ENCODE measurements around the gene EPHB2.
"Not testable (repeated sequence)": the region's sequence is repeated elsewhere in the genome, so short reads cannot be mapped to it uniquely, and the experiment has no call there.

The EPHB2 gene

DNA sequence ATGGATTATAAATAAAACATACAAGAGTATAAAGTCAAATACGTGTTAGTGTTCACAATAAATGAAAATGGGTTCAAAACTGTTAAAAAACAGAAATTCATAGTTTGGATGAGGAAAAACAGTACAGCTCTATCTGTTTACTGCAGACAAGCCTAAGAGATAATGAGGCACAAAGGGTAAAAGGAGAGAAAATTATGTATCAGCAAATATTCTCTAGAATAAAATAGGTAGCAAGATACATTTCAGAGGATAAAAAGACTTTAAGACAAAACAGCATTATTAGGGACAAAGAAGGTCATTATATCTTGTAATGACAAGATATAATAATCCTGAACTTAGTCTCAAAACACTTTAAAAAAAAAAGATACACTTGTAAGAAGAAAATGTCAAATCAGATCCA is 123.1 kb downstream of the EPHB2 start:
- Histone ChIP-seq H3K27me3 (replicated peaks; ENCODE audit: control insufficient read depth, insufficient read depth, low read length) (no peaks in the 10 kb centered on the region), H3K4me3 (replicated peaks; ENCODE audit: low read depth, low read length) (no peak overlapping the region), H3K36me3 (ENCODE audit: control insufficient read depth, insufficient read depth, low read length) (no peaks in the 10 kb centered on the region)
- DNase-seq (ENCODE audit: extremely low read depth, insufficient read length): no peak
- TF ChIP-seq, protein P1, sequence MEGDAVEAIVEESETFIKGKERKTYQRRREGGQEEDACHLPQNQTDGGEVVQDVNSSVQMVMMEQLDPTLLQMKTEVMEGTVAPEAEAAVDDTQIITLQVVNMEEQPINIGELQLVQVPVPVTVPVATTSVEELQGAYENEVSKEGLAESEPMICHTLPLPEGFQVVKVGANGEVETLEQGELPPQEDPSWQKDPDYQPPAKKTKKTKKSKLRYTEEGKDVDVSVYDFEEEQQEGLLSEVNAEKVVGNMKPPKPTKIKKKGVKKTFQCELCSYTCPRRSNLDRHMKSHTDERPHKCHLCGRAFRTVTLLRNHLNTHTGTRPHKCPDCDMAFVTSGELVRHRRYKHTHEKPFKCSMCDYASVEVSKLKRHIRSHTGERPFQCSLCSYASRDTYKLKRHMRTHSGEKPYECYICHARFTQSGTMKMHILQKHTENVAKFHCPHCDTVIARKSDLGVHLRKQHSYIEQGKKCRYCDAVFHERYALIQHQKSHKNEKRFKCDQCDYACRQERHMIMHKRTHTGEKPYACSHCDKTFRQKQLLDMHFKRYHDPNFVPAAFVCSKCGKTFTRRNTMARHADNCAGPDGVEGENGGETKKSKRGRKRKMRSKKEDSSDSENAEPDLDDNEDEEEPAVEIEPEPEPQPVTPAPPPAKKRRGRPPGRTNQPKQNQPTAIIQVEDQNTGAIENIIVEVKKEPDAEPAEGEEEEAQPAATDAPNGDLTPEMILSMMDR (IDR thresholded peaks at IDR 0.05; ENCODE audit: insufficient read depth, low read length, poor library complexity, severe bottlenecking): no peak

DNA sequence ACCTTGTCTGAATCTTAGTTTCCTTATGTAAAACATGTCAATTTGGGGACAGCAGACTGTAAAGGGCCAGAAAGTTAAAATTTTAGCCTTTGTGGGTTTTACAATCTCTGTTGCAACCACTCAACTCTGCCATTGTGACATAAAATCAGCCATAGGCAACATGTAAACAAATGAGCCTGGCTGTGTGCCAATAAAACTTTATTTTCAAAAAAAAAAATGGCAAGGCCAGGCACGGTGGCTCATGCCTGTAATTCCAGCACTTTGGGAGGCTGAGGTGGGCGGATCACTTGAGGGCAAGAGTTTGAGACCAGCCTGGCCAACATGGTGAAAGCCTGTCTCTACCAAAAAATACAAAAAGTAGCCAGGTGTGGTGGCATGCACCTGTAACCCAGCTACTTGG is 123.8 kb downstream of the EPHB2 start:
- DNase-seq (ENCODE audit: extremely low read depth, insufficient read length); H3K27me3 ChIP-seq (replicated peaks; ENCODE audit: control insufficient read depth, insufficient read depth, low read length); H3K36me3 ChIP-seq (ENCODE audit: control insufficient read depth, insufficient read depth, low read length); H3K4me3 ChIP-seq (replicated peaks; ENCODE audit: low read depth, low read length): not testable (repeated sequence)

DNA sequence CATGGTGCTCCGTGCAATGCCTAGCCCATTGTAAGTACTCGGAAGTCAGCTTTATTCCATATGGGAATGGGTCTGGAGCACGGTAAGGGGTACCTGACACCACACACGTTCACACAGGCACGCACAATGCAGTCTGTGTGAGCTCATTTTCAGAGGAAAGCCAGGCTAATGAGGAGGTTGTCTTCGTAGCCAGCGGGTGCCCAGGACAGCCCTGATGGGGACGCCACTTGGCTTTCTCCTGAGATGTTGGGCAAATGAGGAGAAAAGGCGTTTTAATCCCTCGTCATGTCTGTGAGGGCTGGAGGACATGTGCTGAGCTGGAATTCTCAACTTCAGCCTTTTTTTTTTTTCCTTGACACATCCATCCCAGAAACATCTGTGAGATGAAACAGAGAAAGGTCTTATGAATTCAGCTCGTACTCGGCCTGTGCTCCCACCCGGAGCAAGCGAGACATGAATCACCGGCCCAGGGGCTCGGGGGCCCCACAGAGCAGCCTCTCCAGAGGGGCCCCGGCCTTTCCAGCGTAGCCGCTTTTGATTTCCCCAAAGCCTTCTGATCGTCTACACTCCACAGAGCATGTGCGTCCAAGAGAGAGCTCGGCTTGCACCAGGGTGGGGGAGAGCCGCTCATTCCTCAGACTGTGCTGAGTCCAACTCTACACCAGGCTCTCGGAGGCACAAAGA is 125.1 kb downstream of the EPHB2 start:
- no peak for DNase-seq (ENCODE audit: extremely low read depth, insufficient read length)
- no peak overlapping the region for H3K4me3 ChIP-seq (replicated peaks; ENCODE audit: low read depth, low read length)
- TF ChIP-seq, protein P1 (IDR thresholded peaks at IDR 0.05; ENCODE audit: insufficient read depth, low read length, poor library complexity, severe bottlenecking): no peak
- no peaks in the 10 kb centered on the region for H3K27me3 ChIP-seq (replicated peaks; ENCODE audit: control insufficient read depth, insufficient read depth, low read length)
- H3K36me3 ChIP-seq (ENCODE audit: control insufficient read depth, insufficient read depth, low read length): no peaks in the 10 kb centered on the region

DNA sequence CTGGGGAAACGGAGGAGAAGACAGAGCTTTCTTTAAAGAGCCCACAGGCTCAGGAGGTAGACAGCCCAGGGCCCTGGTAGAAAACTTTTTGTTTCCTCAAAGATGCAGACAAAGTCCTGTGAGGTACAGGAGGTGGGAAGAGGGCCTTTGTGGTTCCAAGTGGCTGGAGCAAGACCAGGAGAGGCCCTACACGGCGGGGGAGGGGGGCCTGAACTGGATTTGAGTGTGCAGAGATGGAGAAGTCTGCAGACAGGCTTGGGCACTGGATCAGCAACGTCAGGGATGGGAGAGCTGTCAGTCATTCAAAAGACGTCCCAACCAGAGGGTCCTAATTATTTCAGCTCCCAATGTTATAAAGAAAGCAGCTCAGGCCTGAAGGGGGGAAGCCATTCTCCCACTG is 126.2 kb downstream of the EPHB2 start:
- TF ChIP-seq, protein P1 (IDR thresholded peaks at IDR 0.05; ENCODE audit: insufficient read depth, low read length, poor library complexity, severe bottlenecking): no peak
- H3K36me3 ChIP-seq (ENCODE audit: control insufficient read depth, insufficient read depth, low read length): no peaks in the 10 kb centered on the region
- no peak for DNase-seq (ENCODE audit: extremely low read depth, insufficient read length)
- H3K4me3 ChIP-seq (replicated peaks; ENCODE audit: low read depth, low read length): no peak overlapping the region
- no peaks in the 10 kb centered on the region for H3K27me3 ChIP-seq (replicated peaks; ENCODE audit: control insufficient read depth, insufficient read depth, low read length)

DNA sequence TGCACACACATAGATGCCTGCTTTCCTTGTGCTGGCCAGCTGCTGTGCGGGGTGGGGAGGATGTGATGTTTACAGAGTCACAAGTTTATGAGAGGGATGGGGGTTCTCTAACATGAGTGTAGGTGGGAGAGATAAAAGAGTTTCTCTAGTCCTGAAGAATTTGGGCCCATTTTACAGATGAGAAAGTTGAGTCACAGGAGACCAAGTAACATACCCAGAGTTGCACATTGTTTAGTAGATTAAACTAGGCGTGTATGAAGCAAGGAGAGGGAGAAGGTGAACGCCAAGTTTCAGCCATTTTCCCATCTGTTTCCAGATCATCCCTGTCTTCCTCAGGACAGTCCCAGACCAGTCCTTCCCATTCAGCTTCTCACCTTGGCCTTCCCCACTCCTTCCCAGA is 126.7 kb downstream of the EPHB2 start:
- Histone ChIP-seq H3K27me3 (replicated peaks; ENCODE audit: control insufficient read depth, insufficient read depth, low read length) (no peaks in the 10 kb centered on the region), H3K4me3 (replicated peaks; ENCODE audit: low read depth, low read length) (no peak overlapping the region), H3K36me3 (ENCODE audit: control insufficient read depth, insufficient read depth, low read length) (no peaks in the 10 kb centered on the region)
- no peak for DNase-seq (ENCODE audit: extremely low read depth, insufficient read length)
- TF ChIP-seq, protein P1 (IDR thresholded peaks at IDR 0.05; ENCODE audit: insufficient read depth, low read length, poor library complexity, severe bottlenecking): no peak

DNA sequence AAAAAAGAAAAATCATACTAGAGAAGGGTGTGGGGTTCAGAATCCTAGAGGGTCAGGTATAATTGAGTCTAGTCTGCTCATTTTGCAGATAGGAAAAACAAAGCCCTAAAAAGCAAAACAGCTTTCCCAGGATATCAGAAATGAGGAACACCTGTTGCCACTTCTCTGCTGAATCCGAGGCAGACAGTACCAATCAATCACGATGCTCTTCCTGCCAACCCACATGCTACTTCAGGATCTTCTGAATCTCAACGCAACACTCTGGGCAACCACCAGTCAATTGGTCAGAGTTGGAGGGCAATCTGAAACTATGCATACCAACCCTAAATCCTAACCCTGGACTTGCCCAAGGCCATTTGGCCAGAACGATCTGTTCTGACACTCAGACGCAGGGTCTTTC is 128.3 kb downstream of the EPHB2 start:
- no peak for DNase-seq (ENCODE audit: extremely low read depth, insufficient read length)
- no peak overlapping the region for H3K4me3 ChIP-seq (replicated peaks; ENCODE audit: low read depth, low read length)
- TF ChIP-seq, protein P1 (IDR thresholded peaks at IDR 0.05; ENCODE audit: insufficient read depth, low read length, poor library complexity, severe bottlenecking): no peak
- no peaks in the 10 kb centered on the region for H3K36me3 ChIP-seq (ENCODE audit: control insufficient read depth, insufficient read depth, low read length)
- no peaks in the 10 kb centered on the region for H3K27me3 ChIP-seq (replicated peaks; ENCODE audit: control insufficient read depth, insufficient read depth, low read length)

Measured in GM06990 (cell line).